ENCODE measurements around the gene CLTCL1.

DNA sequence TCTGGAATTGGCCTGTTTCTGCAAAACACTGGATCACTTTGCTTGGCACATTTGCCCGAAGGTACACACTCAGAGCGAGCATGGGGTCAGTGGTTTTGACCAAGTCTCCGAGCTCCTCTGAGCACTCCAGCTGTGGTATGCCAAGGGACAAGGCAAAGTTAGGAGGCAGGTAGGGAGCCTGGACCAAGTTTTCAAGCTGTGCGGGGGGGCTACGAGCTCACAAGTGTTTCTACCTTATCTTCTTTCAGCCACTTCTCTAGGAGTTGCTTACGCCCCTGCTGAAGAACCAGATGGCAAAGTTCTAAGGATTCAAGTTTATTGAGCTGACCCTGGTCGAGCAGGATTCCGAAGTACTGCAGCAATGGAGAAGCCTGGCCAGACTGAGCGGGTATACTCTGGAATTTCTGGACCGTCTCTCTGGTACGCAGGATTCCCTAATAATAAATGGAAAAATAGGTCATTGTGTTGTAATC lies 58.3 kb downstream of the CLTCL1 start:
- TF ChIP-seq POLR2AphosphoS5 (IDR thresholded peaks at IDR 0.05; ENCODE audit: low read depth): no peak
- TF ChIP-seq, protein P1, sequence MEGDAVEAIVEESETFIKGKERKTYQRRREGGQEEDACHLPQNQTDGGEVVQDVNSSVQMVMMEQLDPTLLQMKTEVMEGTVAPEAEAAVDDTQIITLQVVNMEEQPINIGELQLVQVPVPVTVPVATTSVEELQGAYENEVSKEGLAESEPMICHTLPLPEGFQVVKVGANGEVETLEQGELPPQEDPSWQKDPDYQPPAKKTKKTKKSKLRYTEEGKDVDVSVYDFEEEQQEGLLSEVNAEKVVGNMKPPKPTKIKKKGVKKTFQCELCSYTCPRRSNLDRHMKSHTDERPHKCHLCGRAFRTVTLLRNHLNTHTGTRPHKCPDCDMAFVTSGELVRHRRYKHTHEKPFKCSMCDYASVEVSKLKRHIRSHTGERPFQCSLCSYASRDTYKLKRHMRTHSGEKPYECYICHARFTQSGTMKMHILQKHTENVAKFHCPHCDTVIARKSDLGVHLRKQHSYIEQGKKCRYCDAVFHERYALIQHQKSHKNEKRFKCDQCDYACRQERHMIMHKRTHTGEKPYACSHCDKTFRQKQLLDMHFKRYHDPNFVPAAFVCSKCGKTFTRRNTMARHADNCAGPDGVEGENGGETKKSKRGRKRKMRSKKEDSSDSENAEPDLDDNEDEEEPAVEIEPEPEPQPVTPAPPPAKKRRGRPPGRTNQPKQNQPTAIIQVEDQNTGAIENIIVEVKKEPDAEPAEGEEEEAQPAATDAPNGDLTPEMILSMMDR (IDR thresholded peaks at IDR 0.05; ENCODE audit: insufficient read depth, low read length): no peak
- TF ChIP-seq, protein P2, sequence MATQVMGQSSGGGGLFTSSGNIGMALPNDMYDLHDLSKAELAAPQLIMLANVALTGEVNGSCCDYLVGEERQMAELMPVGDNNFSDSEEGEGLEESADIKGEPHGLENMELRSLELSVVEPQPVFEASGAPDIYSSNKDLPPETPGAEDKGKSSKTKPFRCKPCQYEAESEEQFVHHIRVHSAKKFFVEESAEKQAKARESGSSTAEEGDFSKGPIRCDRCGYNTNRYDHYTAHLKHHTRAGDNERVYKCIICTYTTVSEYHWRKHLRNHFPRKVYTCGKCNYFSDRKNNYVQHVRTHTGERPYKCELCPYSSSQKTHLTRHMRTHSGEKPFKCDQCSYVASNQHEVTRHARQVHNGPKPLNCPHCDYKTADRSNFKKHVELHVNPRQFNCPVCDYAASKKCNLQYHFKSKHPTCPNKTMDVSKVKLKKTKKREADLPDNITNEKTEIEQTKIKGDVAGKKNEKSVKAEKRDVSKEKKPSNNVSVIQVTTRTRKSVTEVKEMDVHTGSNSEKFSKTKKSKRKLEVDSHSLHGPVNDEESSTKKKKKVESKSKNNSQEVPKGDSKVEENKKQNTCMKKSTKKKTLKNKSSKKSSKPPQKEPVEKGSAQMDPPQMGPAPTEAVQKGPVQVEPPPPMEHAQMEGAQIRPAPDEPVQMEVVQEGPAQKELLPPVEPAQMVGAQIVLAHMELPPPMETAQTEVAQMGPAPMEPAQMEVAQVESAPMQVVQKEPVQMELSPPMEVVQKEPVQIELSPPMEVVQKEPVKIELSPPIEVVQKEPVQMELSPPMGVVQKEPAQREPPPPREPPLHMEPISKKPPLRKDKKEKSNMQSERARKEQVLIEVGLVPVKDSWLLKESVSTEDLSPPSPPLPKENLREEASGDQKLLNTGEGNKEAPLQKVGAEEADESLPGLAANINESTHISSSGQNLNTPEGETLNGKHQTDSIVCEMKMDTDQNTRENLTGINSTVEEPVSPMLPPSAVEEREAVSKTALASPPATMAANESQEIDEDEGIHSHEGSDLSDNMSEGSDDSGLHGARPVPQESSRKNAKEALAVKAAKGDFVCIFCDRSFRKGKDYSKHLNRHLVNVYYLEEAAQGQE (IDR thresholded peaks at IDR 0.05; ENCODE audit: insufficient replicate concordance, low read depth): no peak
